GM19468 (cell line): ENCODE measurements around the gene NELL2.

Experiments
- ATAC-seq: cut with Tn5 transposase; IDR thresholded peaks from one replicate; pipeline ENCODE4 v1.9.1; 2021; ENCODE audit warnings: mild to moderate bottlenecking, moderate library complexity, moderate number of reproducible peaks; ENCODE audit not compliant: unreplicated experiment; ENCODE audit errors: extremely low read depth

Gene NELL2

GRCh38 chr12:44503329-44503728, 372.8 kb downstream of the NELL2 start:
- ATAC-seq = no peak

GRCh38 chr12:44502681-44503080, 373.4 kb downstream of the NELL2 start:
- ATAC-seq = no peak

GRCh38 chr12:44500423-44500822, 375.7 kb downstream of the NELL2 start:
- no peak for ATAC-seq

- no peak for ATAC-seq
These were observed 379.1 kb downstream of the NELL2 start for GRCh38 chr12:44497044-44497443.

- no peak for ATAC-seq
These were observed 385.9 kb downstream of the NELL2 start for GRCh38 chr12:44490181-44490580.

- no peak for ATAC-seq
These were observed 387.9 kb downstream of the NELL2 start for GRCh38 chr12:44488180-44488579.

GRCh38 chr12:44484862-44485261, 391.3 kb downstream of the NELL2 start:
- ATAC-seq = no peak

- no peak for ATAC-seq
These were observed 398.7 kb downstream of the NELL2 start for GRCh38 chr12:44477331-44477980.

GRCh38 chr12:44476683-44477082, 399.4 kb downstream of the NELL2 start:
- no peak for ATAC-seq

GRCh38 chr12:44465139-44465538, 411.0 kb downstream of the NELL2 start:
- ATAC-seq = no peak

GRCh38 chr12:44464180-44464579, 411.9 kb downstream of the NELL2 start:
- no peak for ATAC-seq

GRCh38 chr12:44462729-44463128, 413.4 kb downstream of the NELL2 start:
- ATAC-seq = no peak

- ATAC-seq = no peak
These were observed 415.9 kb downstream of the NELL2 start for GRCh38 chr12:44460261-44460660.

GRCh38 chr12:44459569-44459968, 416.5 kb downstream of the NELL2 start:
- no peak for ATAC-seq
